Hematopoietic multipotent progenitor cell treated with erythropoietin and hydrocortisone succinate and interleukin-3 and kit ligand, for 4 days (in vitro differentiated cells): ENCODE measurements around the gene KRT79.
"Not testable (repeated sequence)": the region's sequence is repeated elsewhere in the genome, so short reads cannot be mapped to it uniquely, and the experiment has no call there.

Experiments
- DNase-seq: peaks from one replicate; pipeline ENCODE4 v3.0.0-alpha.2; 2015

Gene KRT79

GRCh38 chr12:52802442-52802841 is 31.7 kb downstream of the KRT79 start:
- no peak for DNase-seq

GRCh38 chr12:52801773-52802172 is 32.3 kb downstream of the KRT79 start:
- no peak for DNase-seq

DNA sequence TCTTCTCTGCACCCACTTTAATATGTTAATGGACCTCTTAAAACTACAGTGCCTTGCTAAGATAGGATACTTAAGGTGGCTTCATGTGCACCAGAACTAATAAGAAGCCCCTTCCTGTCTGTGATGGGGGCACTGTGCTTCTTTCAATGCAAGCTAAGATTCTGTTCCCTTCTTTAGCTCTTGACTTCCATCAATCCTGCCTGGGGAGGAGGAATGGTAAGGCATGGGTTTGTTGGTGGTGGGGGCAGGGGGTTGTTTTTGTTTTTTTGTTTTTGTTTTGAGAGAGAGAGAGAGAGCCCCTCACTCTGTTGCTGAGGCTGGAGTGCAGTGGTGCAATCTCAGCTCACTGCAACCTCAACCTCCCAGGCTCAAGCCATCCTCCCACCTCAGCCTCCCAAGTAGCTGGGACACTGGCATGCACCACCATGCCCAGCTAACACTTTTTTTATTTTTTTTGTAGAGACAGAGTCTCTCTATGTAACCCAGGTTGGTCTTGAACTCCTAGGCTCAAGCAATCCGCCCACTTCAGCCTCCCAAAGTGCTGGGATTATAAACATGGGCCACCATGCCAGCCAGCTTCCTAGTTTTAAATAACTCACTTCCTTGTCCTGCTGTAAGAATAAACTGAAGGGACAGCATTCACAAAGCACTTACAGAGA is 33.7 kb downstream of the KRT79 start:
- no peak for DNase-seq

DNA sequence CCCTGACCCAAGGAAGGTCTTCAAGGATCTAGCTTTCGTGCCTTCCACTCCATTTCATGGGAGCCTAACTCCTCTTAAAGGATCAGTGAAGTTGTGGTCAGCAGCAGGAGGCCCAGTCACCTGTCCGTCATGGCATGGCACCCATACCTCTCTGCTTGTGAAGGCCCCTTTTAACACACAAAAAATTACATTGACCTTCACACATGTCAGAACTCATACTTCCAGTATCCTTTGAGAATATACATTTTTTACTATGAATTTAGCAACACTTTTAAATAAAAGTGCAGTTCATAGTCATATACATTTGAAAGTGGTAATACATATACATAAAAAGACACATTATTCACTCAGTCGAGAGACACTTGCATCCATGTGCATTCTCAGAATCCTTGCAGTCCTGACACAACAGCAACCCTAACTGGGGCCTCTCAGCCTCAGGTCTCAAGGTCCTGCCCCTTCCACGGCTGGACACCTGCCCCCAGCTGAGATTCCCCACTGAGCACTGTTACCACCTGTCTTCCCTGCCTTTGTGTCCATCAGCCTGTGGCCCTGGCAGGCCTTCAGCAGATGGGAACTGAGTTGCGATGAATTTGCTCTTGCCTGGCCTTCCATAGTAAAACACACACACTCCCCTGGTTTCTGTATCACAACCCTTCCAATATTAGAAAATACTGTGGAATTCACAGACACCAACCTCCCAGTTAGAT is 34.5 kb downstream of the KRT79 start:
- DNase-seq: no peak

- DNase-seq: no peak
These were observed 35.2 kb downstream of the KRT79 start for GRCh38 chr12:52798671-52799504.

GRCh38 chr12:52798003-52798670 is 36.0 kb downstream of the KRT79 start:
- peak; percentile 47 for DNase-seq

DNA sequence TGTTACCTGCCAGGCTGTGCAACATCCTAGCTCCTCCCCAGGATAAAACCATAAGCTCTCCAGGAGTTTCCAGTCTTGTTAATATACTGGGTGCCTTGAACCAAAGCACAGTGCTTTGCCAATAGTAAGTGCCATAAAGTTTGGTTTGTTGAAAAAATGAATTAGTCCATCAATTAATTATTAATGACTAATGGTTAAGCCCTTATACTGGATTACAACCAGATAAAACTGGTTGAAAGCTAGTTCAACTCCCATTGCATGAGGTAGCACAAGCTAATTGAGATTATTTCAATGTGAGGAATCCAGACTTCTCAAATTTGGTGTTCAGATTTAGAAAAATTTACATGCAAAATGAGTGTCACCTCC is 36.6 kb downstream of the KRT79 start:
- DNase-seq: no peak

- DNase-seq: peak; percentile 96
These were observed 37.1 kb downstream of the KRT79 start for GRCh38 chr12:52796839-52797528.

DNA sequence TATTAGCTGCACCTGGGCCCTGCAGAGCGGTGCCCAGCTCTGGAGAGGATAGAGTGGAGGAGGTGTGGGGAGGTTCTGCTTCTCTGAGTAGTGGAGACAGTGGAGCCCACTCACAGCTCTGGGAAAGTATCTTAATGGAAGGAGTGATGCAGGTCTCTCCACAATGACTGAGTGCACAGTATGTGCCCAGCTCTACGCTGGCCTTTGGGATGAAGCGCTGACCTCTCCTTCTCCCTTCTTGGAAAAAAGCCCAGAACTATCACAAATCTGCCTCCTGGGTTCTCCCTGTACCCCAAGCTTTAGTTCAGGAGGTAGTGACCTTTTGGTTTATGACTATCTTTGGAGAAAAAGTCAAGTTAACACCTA is 37.7 kb downstream of the KRT79 start:
- DNase-seq: no peak

GRCh38 chr12:52795694-52796428 is 38.2 kb downstream of the KRT79 start, which contains the start of gene KRT3:
Gene KRT3 (minus strand): TSS chr12:52796117. CDS start chr12:52796042, 75 bp downstream.
- DNase-seq: no peak

DNA sequence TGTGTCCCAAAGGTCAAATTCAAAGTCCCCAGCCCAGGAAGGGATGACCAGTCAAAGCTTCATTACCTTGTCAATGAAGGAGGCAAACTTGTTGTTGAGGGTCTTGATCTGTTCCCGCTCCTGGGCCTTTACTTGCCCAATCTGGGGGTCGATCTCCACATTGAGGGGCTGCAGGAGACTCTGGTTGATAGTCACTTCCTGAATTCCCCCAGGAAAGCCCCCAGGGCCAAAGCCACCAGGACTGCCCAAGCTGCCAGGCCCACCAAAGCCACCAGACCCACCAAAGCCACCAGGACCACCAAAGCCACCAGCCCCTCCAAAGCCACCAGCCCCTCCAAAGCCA is 38.8 kb downstream of the KRT79 start:
- DNase-seq: not testable (repeated sequence)

DNA sequence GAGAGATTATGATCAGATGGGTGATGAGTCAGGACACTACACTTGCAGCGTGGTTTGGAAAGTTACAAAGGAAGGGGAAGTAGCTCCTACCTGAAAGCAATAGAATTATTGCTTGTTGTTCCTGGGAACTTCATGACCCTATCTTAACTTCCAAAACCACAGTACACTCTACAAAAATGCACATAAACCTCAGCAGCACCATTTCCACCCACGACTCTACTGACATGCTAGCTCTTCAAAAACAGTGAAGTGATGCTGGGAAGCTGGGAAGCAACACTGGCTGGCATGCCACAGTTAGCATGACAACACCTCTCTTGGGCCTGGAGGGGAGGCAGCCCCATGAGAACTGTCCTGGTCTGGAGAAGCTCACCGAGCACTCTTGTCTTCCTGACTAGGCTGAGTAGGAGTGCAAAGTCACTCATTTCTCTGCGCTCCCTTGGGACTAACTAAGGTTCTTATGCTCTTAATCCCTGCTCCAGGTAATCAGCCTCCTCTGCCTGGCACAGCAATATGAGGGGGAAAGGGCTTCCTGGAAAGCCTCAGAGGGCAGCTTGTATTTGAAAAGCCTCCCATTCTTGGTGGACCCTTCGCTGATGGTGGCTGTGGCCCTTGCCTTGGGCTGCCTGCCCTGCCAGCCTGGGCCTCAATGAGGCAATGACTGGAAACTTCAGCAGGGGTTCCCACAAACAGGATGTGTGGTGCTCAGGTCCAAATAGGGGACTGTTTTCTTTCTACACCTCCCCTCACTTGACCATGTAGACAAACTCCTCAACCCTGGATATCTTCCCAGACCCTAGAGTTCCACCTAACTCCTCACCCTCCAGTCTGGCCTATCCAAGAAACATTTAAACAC is 39.4 kb downstream of the KRT79 start:
- peak; percentile 27 for DNase-seq

- DNase-seq: peak; percentile 32
These were observed 41.7 kb downstream of the KRT79 start for GRCh38 chr12:52792185-52793029.

GRCh38 chr12:52791271-52792184 is 42.6 kb downstream of the KRT79 start:
- DNase-seq: no peak

DNA sequence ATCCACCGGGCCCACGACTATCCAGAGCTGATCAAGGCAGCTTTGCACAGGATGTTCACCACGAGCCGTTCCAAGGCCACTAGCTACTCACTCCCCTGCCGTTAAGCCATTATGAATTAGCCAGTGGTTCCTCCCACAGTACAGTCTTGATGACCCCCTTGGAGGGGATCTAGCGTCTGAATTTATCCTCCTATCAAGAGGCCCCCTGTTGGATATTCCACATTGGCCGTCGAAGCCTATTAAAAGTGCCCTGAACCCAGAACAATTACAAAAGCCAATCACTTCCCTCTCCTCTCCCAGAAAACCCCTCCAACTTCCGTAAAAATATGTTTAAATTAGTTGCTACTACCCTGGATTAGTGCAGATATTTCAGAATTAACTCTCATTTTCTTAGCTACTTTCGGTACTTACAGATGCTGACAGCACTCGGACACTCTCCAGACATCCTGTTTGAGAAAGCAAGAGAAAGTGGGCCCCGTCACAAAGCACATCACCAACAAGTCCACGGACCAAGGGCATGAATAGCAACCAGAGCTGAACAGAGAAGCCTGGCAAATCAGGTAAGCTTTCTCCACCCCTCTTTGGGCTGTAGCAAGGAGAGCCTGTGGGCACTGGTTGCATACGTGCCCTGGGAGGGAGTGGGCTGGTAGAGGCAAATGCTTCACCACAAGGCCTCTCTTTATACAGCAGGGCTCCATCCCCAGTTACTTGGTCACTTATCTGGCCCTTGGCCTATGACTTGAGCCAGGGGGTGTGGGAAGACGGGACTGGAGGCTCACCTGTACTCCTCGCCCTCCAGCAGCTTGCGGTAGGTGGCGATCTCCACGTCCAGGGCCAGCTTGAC is 43.5 kb downstream of the KRT79 start:
- no peak for DNase-seq

GRCh38 chr12:52789637-52790426 is 44.3 kb downstream of the KRT79 start:
- DNase-seq: peak; percentile 38
